HEK293 (cell line): ENCODE measurements around the gene PPHLN1.

ENCODE experiments used
- GLI2 ChIP-seq: fragments of 450-650 bp; formaldehyde crosslinking; IDR thresholded peaks from 2 replicates; pipeline ENCODE4; 2017; ENCODE audit warnings: missing biosample characterization, missing genetic modification characterization, low read depth, borderline replicate concordance
- IKZF3 ChIP-seq: fragments of 450-650 bp; IDR thresholded peaks from 2 replicates; pipeline ENCODE4 v1.5.0; 2018; ENCODE audit warnings: missing biosample characterization, mild to moderate bottlenecking, missing genetic modification characterization, moderate library complexity
- KLF9 ChIP-seq: fragments of 450-650 bp; formaldehyde crosslinking; IDR thresholded peaks from 2 replicates; pipeline ENCODE4 v1.5.1; 2016; ENCODE audit warnings: missing biosample characterization, missing genetic modification characterization, low read depth
- SETDB1 ChIP-seq: IDR thresholded peaks from one replicate; pipeline ENCODE4 v1.6.1; 2017; ENCODE audit warnings: mild to moderate bottlenecking, low read length, moderate library complexity, mixed read lengths; ENCODE audit not compliant: insufficient read length
- SP7 ChIP-seq: fragments of 450-650 bp; formaldehyde crosslinking; IDR thresholded peaks from 2 replicates; pipeline ENCODE4 v1.5.1; 2016; ENCODE audit warnings: missing biosample characterization, missing genetic modification characterization
- TRIM28 ChIP-seq: IDR thresholded peaks from 2 replicates; pipeline ENCODE4 v1.6.1; 2011; ENCODE audit warnings: low read length, control low read depth, borderline replicate concordance
- YY1 ChIP-seq: fragments of 450-650 bp; formaldehyde crosslinking; IDR thresholded peaks from 2 replicates; pipeline ENCODE4 v1.5.1; 2018; ENCODE audit warnings: missing biosample characterization, missing genetic modification characterization
- ZBTB1 ChIP-seq: fragments of 450-650 bp; formaldehyde crosslinking; IDR thresholded peaks from 2 replicates; pipeline ENCODE4 v1.5.1; 2016; ENCODE audit warnings: missing biosample characterization, missing genetic modification characterization
- ZBTB7A ChIP-seq: fragments of 450-650 bp; formaldehyde crosslinking; IDR thresholded peaks from 2 replicates; pipeline ENCODE4 v1.5.1; 2016; ENCODE audit warnings: low read depth, missing biosample characterization, missing genetic modification characterization
- ZEB2 ChIP-seq: fragments of 450-650 bp; formaldehyde crosslinking; IDR thresholded peaks from 2 replicates; pipeline ENCODE4 v1.5.1; 2016; ENCODE audit warnings: missing biosample characterization, missing genetic modification characterization
- ZFP3 ChIP-seq: fragments of 450-650 bp; formaldehyde crosslinking; IDR thresholded peaks from 2 replicates; pipeline ENCODE4 v1.5.1; 2016; ENCODE audit warnings: low read depth, missing biosample characterization, missing genetic modification characterization
- ZIC2 ChIP-seq: fragments of 450-650 bp; formaldehyde crosslinking; IDR thresholded peaks from 2 replicates; pipeline ENCODE4 v1.5.1; 2016; ENCODE audit warnings: missing biosample characterization, missing genetic modification characterization
- ZNF132 ChIP-seq: fragments of 450-650 bp; formaldehyde crosslinking; IDR thresholded peaks from 2 replicates; pipeline ENCODE4 v1.5.1; 2017; ENCODE audit warnings: missing biosample characterization, missing genetic modification characterization, borderline replicate concordance
- ZNF16 ChIP-seq: fragments of 450-650 bp; formaldehyde crosslinking; IDR thresholded peaks from 2 replicates; pipeline ENCODE4 v1.5.1; 2016; ENCODE audit warnings: low read depth, missing biosample characterization, missing genetic modification characterization
- ZNF174 ChIP-seq: fragments of 450-650 bp; formaldehyde crosslinking; IDR thresholded peaks from 2 replicates; pipeline ENCODE4 v1.5.0; 2017; ENCODE audit warnings: missing biosample characterization, mild to moderate bottlenecking, missing genetic modification characterization
- ZNF2 ChIP-seq: fragments of 450-650 bp; formaldehyde crosslinking; IDR thresholded peaks from 2 replicates; pipeline ENCODE4 v1.5.1; 2016; ENCODE audit warnings: missing biosample characterization, missing genetic modification characterization
- ZNF221 ChIP-seq: fragments of 450-650 bp; formaldehyde crosslinking; IDR thresholded peaks from 2 replicates; pipeline ENCODE4 v1.5.1; 2017; ENCODE audit warnings: missing biosample characterization, missing genetic modification characterization, borderline replicate concordance
- ZNF248 ChIP-seq: fragments of 450-650 bp; formaldehyde crosslinking; IDR thresholded peaks from 2 replicates; pipeline ENCODE4 v1.5.1; 2017; ENCODE audit warnings: missing biosample characterization, missing genetic modification characterization
- ZNF302 ChIP-seq: fragments of 450-650 bp; formaldehyde crosslinking; IDR thresholded peaks from 2 replicates; pipeline ENCODE4 v1.5.1; 2016; ENCODE audit warnings: missing biosample characterization, missing genetic modification characterization, low read depth
- ZNF324 ChIP-seq: fragments of 450-650 bp; formaldehyde crosslinking; IDR thresholded peaks from 2 replicates; pipeline ENCODE4 v1.5.1; 2016; ENCODE audit warnings: missing biosample characterization, missing genetic modification characterization
- ZNF394 ChIP-seq: fragments of 450-650 bp; formaldehyde crosslinking; IDR thresholded peaks from 2 replicates; pipeline ENCODE4 v1.5.1; 2016; ENCODE audit warnings: missing biosample characterization, missing genetic modification characterization, mild to moderate bottlenecking, moderate library complexity, borderline replicate concordance
- ZNF404 ChIP-seq: fragments of 450-650 bp; formaldehyde crosslinking; IDR thresholded peaks from 2 replicates; pipeline ENCODE4 v1.5.1; 2017; ENCODE audit warnings: missing biosample characterization, missing genetic modification characterization
- ZNF529 ChIP-seq: fragments of 450-650 bp; formaldehyde crosslinking; IDR thresholded peaks from 2 replicates; pipeline ENCODE4 v1.5.1; 2017; ENCODE audit warnings: missing genetic modification characterization, missing biosample characterization; ENCODE audit not compliant: insufficient replicate concordance
- ZNF548 ChIP-seq: fragments of 450-650 bp; formaldehyde crosslinking; IDR thresholded peaks from 2 replicates; pipeline ENCODE4 v1.5.1; 2016; ENCODE audit warnings: missing biosample characterization, missing genetic modification characterization
- ZNF596 ChIP-seq: fragments of 450-650 bp; IDR thresholded peaks from 2 replicates; pipeline ENCODE4 v1.5.0; 2018; ENCODE audit warnings: missing biosample characterization, mild to moderate bottlenecking, missing genetic modification characterization, moderate library complexity
- ZNF623 ChIP-seq: fragments of 450-650 bp; formaldehyde crosslinking; IDR thresholded peaks from 2 replicates; pipeline ENCODE4 v1.5.1; 2016; ENCODE audit warnings: missing biosample characterization, missing genetic modification characterization
- ZNF660 ChIP-seq: fragments of 450-650 bp; IDR thresholded peaks from 2 replicates; pipeline ENCODE4 v1.5.1; 2018; ENCODE audit warnings: missing biosample characterization, mild to moderate bottlenecking, missing genetic modification characterization
- ZNF677 ChIP-seq: fragments of 450-650 bp; IDR thresholded peaks from 2 replicates; pipeline ENCODE4 v1.5.0; 2018; ENCODE audit warnings: missing biosample characterization, mild to moderate bottlenecking, missing genetic modification characterization, moderate library complexity
- ZNF701 ChIP-seq: fragments of 450-650 bp; formaldehyde crosslinking; IDR thresholded peaks from 2 replicates; pipeline ENCODE4 v1.5.1; 2016; ENCODE audit warnings: missing biosample characterization, missing genetic modification characterization
- ZNF768 ChIP-seq: fragments of 450-650 bp; formaldehyde crosslinking; IDR thresholded peaks from 2 replicates; pipeline ENCODE4 v1.5.1; 2018; ENCODE audit warnings: missing biosample characterization, mild to moderate bottlenecking, missing genetic modification characterization
- ZNF837 ChIP-seq: fragments of 450-650 bp; formaldehyde crosslinking; IDR thresholded peaks from 2 replicates; pipeline ENCODE4 v1.5.1; 2016; ENCODE audit warnings: missing biosample characterization, missing genetic modification characterization
- TF ChIP-seq, protein P1 (sequence below): fragments of 450-650 bp; formaldehyde crosslinking; IDR thresholded peaks from 2 replicates; pipeline ENCODE4 v1.5.1; 2016; ENCODE audit warnings: missing biosample characterization, missing genetic modification characterization, borderline replicate concordance
- TF ChIP-seq, protein P2 (sequence below): fragments of 450-650 bp; formaldehyde crosslinking; IDR thresholded peaks from 2 replicates; pipeline ENCODE4 v1.5.1; 2016; ENCODE audit warnings: missing biosample characterization, missing genetic modification characterization
- TF ChIP-seq, protein P3 (sequence below): fragments of 450-650 bp; formaldehyde crosslinking; IDR thresholded peaks from 2 replicates; pipeline ENCODE4 v1.5.1; 2017; ENCODE audit warnings: missing biosample characterization, missing genetic modification characterization

The PPHLN1 gene

DNA sequence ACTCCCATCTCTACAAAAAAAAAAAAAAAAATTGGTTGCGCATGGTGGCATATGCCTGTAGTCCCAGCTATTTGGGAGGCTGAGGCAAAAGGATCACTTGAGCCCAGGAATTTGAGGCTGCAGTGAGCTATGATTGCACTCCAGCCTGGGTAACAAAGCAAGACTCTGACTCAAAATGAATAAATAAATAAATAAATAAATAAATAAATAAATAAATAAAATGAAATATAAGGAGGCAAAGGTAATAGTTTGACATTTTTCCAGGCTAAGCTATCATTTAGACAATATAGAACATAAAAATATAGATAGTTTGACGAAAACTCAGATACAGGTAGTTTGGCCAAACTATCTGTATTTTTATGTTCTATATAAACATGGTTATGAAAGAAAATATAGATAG is 40.5 kb upstream of the PPHLN1 start (continued):
- TF ChIP-seq, protein P1, sequence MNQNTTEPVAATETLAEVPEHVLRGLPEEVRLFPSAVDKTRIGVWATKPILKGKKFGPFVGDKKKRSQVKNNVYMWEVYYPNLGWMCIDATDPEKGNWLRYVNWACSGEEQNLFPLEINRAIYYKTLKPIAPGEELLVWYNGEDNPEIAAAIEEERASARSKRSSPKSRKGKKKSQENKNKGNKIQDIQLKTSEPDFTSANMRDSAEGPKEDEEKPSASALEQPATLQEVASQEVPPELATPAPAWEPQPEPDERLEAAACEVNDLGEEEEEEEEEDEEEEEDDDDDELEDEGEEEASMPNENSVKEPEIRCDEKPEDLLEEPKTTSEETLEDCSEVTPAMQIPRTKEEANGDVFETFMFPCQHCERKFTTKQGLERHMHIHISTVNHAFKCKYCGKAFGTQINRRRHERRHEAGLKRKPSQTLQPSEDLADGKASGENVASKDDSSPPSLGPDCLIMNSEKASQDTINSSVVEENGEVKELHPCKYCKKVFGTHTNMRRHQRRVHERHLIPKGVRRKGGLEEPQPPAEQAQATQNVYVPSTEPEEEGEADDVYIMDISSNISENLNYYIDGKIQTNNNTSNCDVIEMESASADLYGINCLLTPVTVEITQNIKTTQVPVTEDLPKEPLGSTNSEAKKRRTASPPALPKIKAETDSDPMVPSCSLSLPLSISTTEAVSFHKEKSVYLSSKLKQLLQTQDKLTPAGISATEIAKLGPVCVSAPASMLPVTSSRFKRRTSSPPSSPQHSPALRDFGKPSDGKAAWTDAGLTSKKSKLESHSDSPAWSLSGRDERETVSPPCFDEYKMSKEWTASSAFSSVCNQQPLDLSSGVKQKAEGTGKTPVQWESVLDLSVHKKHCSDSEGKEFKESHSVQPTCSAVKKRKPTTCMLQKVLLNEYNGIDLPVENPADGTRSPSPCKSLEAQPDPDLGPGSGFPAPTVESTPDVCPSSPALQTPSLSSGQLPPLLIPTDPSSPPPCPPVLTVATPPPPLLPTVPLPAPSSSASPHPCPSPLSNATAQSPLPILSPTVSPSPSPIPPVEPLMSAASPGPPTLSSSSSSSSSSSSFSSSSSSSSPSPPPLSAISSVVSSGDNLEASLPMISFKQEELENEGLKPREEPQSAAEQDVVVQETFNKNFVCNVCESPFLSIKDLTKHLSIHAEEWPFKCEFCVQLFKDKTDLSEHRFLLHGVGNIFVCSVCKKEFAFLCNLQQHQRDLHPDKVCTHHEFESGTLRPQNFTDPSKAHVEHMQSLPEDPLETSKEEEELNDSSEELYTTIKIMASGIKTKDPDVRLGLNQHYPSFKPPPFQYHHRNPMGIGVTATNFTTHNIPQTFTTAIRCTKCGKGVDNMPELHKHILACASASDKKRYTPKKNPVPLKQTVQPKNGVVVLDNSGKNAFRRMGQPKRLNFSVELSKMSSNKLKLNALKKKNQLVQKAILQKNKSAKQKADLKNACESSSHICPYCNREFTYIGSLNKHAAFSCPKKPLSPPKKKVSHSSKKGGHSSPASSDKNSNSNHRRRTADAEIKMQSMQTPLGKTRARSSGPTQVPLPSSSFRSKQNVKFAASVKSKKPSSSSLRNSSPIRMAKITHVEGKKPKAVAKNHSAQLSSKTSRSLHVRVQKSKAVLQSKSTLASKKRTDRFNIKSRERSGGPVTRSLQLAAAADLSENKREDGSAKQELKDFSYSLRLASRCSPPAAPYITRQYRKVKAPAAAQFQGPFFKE (tag by site-specific recombination): no peak
- TF ChIP-seq TRIM28 (no peak), ZIC2 (tag by site-specific recombination) (no peak), ZNF302 (tag by site-specific recombination) (no peak), ZEB2 (tag by site-specific recombination) (no peak), ZNF404 (tag by site-specific recombination) (0 out of 2 replicates have a peak, but pooled peaks have one; percentile 41), ZNF16 (tag by site-specific recombination) (no peak), ZNF677 (tag by site-specific recombination) (no peak), KLF9 (tag by site-specific recombination) (no peak), IKZF3 (no peak), ZNF221 (tag by site-specific recombination) (no peak), ZBTB1 (tag by site-specific recombination) (no peak), ZNF768 (tag by site-specific recombination) (no peak), ZFP3 (no peak), ZNF132 (tag by site-specific recombination) (no peak), YY1 (tag by site-specific recombination) (no peak), GLI2 (tag by site-specific recombination) (no peak; the same call in 1 of the 2 replicates), ZBTB7A (tag by site-specific recombination) (no peak), ZNF529 (tag by site-specific recombination) (peak; percentile 30), ZNF174 (tag by site-specific recombination) (no peak), SETDB1 (no peak), ZNF394 (tag by site-specific recombination) (peak; percentile 91), ZNF2 (no peak), ZNF660 (tag by site-specific recombination) (no peak), ZNF248 (no peak), ZNF548 (no peak), ZNF324 (tag by site-specific recombination) (no peak), ZNF701 (tag by site-specific recombination) (no peak), ZNF596 (tag by site-specific recombination) (no peak), ZNF837 (tag by site-specific recombination) (no peak), SP7 (no peak), ZNF623 (tag by site-specific recombination) (peak; percentile 60)
- TF ChIP-seq, protein P2, sequence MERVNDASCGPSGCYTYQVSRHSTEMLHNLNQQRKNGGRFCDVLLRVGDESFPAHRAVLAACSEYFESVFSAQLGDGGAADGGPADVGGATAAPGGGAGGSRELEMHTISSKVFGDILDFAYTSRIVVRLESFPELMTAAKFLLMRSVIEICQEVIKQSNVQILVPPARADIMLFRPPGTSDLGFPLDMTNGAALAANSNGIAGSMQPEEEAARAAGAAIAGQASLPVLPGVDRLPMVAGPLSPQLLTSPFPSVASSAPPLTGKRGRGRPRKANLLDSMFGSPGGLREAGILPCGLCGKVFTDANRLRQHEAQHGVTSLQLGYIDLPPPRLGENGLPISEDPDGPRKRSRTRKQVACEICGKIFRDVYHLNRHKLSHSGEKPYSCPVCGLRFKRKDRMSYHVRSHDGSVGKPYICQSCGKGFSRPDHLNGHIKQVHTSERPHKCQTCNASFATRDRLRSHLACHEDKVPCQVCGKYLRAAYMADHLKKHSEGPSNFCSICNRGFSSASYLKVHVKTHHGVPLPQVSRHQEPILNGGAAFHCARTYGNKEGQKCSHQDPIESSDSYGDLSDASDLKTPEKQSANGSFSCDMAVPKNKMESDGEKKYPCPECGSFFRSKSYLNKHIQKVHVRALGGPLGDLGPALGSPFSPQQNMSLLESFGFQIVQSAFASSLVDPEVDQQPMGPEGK: no peak
- TF ChIP-seq, protein P3, sequence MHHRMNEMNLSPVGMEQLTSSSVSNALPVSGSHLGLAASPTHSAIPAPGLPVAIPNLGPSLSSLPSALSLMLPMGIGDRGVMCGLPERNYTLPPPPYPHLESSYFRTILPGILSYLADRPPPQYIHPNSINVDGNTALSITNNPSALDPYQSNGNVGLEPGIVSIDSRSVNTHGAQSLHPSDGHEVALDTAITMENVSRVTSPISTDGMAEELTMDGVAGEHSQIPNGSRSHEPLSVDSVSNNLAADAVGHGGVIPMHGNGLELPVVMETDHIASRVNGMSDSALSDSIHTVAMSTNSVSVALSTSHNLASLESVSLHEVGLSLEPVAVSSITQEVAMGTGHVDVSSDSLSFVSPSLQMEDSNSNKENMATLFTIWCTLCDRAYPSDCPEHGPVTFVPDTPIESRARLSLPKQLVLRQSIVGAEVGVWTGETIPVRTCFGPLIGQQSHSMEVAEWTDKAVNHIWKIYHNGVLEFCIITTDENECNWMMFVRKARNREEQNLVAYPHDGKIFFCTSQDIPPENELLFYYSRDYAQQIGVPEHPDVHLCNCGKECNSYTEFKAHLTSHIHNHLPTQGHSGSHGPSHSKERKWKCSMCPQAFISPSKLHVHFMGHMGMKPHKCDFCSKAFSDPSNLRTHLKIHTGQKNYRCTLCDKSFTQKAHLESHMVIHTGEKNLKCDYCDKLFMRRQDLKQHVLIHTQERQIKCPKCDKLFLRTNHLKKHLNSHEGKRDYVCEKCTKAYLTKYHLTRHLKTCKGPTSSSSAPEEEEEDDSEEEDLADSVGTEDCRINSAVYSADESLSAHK (tag by site-specific recombination): no peak
